Activated CD4-positive, alpha-beta T cell treated with anti-CD3 and anti-CD28 coated beads, Interleukin-2, Interleukin-4, amounts not matched to agents 100 ng/mL and 50 ng/mL, durations not matched to agents 16 hours and 8 hours (primary cell): ENCODE results near the gene OR5T2.
"Not testable (repeated sequence)": the region's sequence is repeated elsewhere in the genome, so short reads cannot be mapped to it uniquely, and the experiment has no call there.

Experiments used
- DNase-seq: peaks from one replicate; pipeline ENCODE4 v3.0.0-alpha.2; 2020; ENCODE audit warnings: low spot score

OR5T2 gene

GRCh38 chr11:56234155-56234554, at the start of gene OR5T2:
Gene OR5T2, minus strand, starts transcription at chr11:56234255. Its CDS starts 1,193 bp downstream, at chr11:56233062.
- no peak for DNase-seq

- no peak for DNase-seq
Measured at GRCh38 chr11:56273854-56274253, 39.8 kb upstream of the OR5T2 start, which contains the start of gene OR5T1. Gene OR5T1, plus strand, starts transcription at chr11:56274154. Its CDS starts 1,485 bp downstream, at chr11:56275639.

- no peak for DNase-seq
Measured at GRCh38 chr11:56271092-56271491, 37.0 kb upstream of the OR5T2 start.

- no peak for DNase-seq
Measured at GRCh38 chr11:56251954-56252353, 17.9 kb upstream of the OR5T2 start, which contains the start of gene OR5T3. Gene OR5T3, plus strand, starts transcription at chr11:56252254. Its CDS starts 0 bp downstream, at chr11:56252254.

DNA sequence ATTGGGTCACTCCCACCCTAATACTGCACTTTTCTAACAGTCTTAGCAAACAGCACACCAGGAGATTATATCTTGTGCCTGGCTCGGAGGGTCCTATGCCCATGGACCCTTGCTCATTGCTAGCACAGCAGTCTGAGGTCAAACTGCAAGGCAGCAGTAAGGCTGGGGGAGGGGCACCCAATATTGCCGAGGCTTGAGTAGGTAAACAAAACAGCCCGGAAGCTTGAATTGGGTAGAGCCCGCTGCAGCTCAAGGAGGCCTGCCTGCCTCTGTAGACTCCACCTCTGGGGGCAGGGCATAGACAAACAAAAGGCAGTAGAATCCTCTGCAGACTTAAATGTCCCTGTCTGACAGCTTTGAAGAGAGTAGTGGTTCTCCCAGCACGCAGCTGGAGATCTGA, 14.3 kb downstream of the OR5T2 start:
- DNase-seq, result not testable (repeated sequence)

DNA sequence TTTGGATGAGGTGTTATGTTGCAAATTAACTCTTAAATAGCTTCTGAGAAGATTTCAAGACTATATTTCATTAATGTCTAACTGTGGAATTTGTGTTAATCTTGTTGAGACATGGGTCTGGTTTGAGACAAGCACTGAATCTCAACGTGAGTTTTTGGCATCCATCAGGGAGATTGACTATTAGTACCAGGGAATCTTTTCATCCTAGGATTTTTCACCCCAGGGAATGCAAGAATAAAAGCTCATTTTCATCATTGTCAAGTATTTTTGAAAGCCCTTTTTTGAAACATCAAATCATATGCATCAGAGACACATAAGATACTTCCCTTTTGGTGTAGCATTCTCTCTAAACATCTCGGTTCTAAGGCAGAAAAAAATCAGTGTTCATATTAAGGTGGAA, 19.5 kb downstream of the OR5T2 start:
- no peak for DNase-seq

DNA sequence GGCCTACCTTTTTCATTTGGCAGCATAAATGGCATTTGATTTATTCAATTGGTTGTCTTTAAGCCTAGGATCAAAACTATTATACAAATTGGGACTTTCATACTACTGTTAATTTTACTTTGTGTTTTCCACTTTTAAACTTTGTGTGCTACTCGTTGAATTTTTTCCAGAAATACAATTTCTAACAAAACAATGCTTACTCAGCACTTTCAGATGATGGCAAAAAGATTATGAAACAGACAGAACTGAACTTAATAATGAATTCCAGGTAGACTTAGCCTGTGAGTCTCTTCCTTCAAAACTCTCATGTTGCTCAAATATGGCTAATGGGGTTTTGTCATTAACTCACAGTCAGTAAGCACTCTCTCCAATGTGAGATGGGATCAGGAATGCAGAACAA, 26.3 kb downstream of the OR5T2 start:
- DNase-seq, result no peak

DNA sequence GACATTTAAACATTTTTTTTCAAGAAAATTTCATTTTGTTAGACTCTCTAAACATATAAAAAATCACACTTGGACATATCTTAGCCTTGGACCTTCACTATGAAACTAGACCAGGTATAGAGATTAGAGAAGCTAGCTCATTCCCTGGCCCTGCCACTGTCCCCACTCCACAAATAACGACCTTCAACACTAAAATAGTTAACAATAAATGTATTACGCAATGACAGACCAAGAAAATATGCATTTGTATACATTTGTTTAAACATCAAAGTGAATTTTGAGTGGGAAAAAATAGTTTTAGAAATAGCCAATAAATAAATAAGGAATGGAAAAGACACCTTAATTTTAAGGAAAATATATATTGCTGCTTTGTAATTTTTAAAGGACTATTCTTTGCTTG, 36.7 kb downstream of the OR5T2 start:
- no peak for DNase-seq

DNA sequence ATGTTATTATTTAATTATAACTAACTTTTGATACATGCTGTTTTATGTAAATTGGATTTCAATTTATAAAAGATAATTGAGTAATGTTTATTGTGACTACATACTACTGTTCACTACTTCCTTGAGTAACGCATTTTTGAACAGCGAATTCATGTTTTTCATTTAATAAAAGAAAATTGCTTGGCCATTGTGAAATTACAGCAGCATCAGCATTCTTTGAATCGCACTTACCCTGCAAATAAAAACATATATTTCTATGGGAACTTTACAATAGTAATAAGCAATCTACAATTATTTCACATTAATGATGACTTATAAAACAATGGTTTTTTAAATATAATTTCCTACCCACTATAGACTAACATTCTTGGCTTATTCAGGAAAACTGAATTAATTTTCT, 37.4 kb downstream of the OR5T2 start:
- no peak for DNase-seq

DNA sequence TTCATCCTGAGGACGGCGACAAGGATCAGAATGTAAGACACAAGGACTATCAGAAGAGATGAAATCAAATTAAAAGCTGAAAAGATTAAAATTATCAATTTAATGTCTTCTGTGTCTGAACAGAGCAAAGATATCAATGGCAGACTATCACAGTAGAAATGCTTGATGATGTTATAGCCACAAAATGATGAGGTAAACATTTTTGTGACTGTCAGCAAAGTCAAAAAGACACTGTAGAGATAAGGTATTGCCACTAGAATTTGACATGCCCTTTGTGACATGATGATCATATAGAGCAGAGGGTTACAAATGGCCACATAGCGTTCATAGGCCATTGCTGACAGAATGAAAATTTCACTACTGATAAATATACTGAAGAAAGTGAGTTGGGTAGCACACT, 45.5 kb downstream of the OR5T2 start:
- no peak for DNase-seq

DNA sequence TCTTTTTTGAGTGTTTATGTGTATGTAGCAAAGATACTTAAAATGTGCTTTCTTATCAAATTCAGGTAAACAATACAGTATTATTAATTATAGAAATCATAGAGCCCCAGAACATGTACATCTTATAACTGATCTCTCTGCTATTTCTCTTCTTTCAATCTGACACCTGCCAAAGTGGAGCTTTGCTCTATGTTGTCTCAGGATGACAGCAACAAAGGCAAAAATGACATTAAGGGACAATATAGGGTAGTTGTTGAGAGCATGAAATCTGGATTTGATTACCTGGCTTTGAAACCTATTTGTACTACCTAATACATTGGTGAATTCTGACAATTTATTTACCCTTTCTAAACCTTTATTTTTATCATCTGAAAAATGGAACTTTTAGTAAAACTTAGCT, 50.6 kb downstream of the OR5T2 start:
- no peak for DNase-seq
